ENCODE data around the gene PITPNM1. TPM values are rescaled to one million over a fixed set of nuclear protein-coding genes. Genes with fewer than 3 reads are reported as not detected.
"Not testable (repeated sequence)": the region's sequence is repeated elsewhere in the genome, so short reads cannot be mapped to it uniquely, and the experiment has no call there.

The PITPNM1 gene
- total RNA-seq (2014; rRNA removed; shearing (Covaris generic)) (30.7 and 31.2 TPM in 2 replicates), polyA plus RNA-seq (2016; fragmentation: Nextera tagmentation; extraction: Ambion mirVana) (10.8 and 12.1 TPM in 2 replicates)

- H4K20me1 ChIP-seq (ENCODE audit: insufficient read depth) = no peaks in the 10 kb centered on the region
- H3K36me3 ChIP-seq (ENCODE audit: low read depth) = no peaks in the 10 kb centered on the region
- peak within 1 kb of the TSS; percentile 81 for H3K27ac ChIP-seq
- H2AFZ ChIP-seq = peak within 1 kb of the TSS; percentile 63
- TF ChIP-seq EZH2phosphoT487 (IDR thresholded peaks at IDR 0.05; ENCODE audit: insufficient read depth, low read depth) (no peak), EZH2 (IDR thresholded peaks at IDR 0.05; ENCODE audit: insufficient read depth, poor library complexity, severe bottlenecking) (no peak)
- no peaks in the 10 kb centered on the region for H3K27me3 ChIP-seq (replicated peaks; ENCODE audit: insufficient read depth)
- H3K4me2 ChIP-seq (ENCODE audit: unreplicated experiment) = peak within 1 kb of the TSS; percentile 87
- H3K9ac ChIP-seq = peak within 1 kb of the TSS; percentile 76
- peaks cover 12% of the 10 kb centered on the region; the same call in 1 of the 2 replicates for H3K79me2 ChIP-seq (ENCODE audit: insufficient read depth)
- in situ Hi-C loops (cut with MboI) = no loop called here
- H3K4me3 ChIP-seq = peak within 1 kb of the TSS; percentile 87
- H3K4me1 ChIP-seq (ENCODE audit: insufficient read depth) = peaks cover 13% of the 10 kb centered on the region
- DNase-seq = peak; percentile 69
- H3K9me3 ChIP-seq (ENCODE audit: low read depth) = no peaks in the 10 kb centered on the region
- WGBS, 2 experiments (ENCODE audit: low coverage in 1 of 2, low lambda C conversion rate in 2 of 2, missing lambda C conversion rate in 2 of 2) = 0 to 2% methylated on average over 17 to 55 of the region's 58 CpGs
- H3F3A ChIP-seq (ENCODE audit: insufficient read depth) = peaks cover 14% of the 10 kb centered on the region; the same call in 1 of the 2 replicates
- no peaks in the 10 kb centered on the region for H3K9me2 ChIP-seq (ENCODE audit: insufficient read depth)
Observed at GRCh38 chr11:67504950-67505581, at the start of gene PITPNM1. Gene PITPNM1 (minus strand): TSS chr11:67505363. CDS start chr11:67504180, 1,183 bp downstream.

- H3K4me1 ChIP-seq (ENCODE audit: insufficient read depth); in situ Hi-C loops (cut with MboI); DNase-seq: not testable (repeated sequence)
Observed at GRCh38 chr11:67551697-67552096, 46.5 kb upstream of the PITPNM1 start.

GRCh38 chr11:67551127-67551526 lies 46.0 kb upstream of the PITPNM1 start:
- Histone ChIP-seq H2AFZ (no peak overlapping the region), H3K36me3 (ENCODE audit: low read depth) (no peaks in the 10 kb centered on the region), H3F3A (ENCODE audit: insufficient read depth) (no peaks in the 10 kb centered on the region), H4K20me1 (ENCODE audit: insufficient read depth) (no peaks in the 10 kb centered on the region), H3K79me2 (ENCODE audit: insufficient read depth) (no peaks in the 10 kb centered on the region), H3K4me2 (ENCODE audit: unreplicated experiment) (no peak overlapping the region), H3K27ac (no peak overlapping the region), H3K9ac (no peak overlapping the region), H3K27me3 (replicated peaks; ENCODE audit: insufficient read depth) (peaks cover 17% of the 10 kb centered on the region), H3K4me3 (no peak overlapping the region), H3K9me2 (ENCODE audit: insufficient read depth) (no peaks in the 10 kb centered on the region), H3K9me3 (ENCODE audit: low read depth) (no peaks in the 10 kb centered on the region), H3K4me1 (ENCODE audit: insufficient read depth) (no peaks in the 10 kb centered on the region)
- in situ Hi-C loops (cut with MboI) = no loop called here
- no peak for TF ChIP-seq EZH2 (IDR thresholded peaks at IDR 0.05; ENCODE audit: insufficient read depth, poor library complexity, severe bottlenecking)
- TF ChIP-seq EZH2phosphoT487 (IDR thresholded peaks at IDR 0.05; ENCODE audit: insufficient read depth, low read depth) = no peak
- DNase-seq = no peak

More at GRCh38 chr11:67551697-67552096, 46.5 kb upstream of the PITPNM1 start:
- H3K4me3 ChIP-seq; H3F3A ChIP-seq (ENCODE audit: insufficient read depth); H3K36me3 ChIP-seq (ENCODE audit: low read depth); H3K4me2 ChIP-seq (ENCODE audit: unreplicated experiment); H3K9me2 ChIP-seq (ENCODE audit: insufficient read depth); H4K20me1 ChIP-seq (ENCODE audit: insufficient read depth); H3K9me3 ChIP-seq (ENCODE audit: low read depth); H3K9ac ChIP-seq; H3K79me2 ChIP-seq (ENCODE audit: insufficient read depth); H2AFZ ChIP-seq; H3K27ac ChIP-seq: not testable (repeated sequence)
- H3K27me3 ChIP-seq (replicated peaks; ENCODE audit: insufficient read depth) = peaks cover 16% of the 10 kb centered on the region

GRCh38 chr11:67548555-67549110 lies 43.5 kb upstream of the PITPNM1 start:
- H3K27me3 ChIP-seq (replicated peaks; ENCODE audit: insufficient read depth) = peaks cover 13% of the 10 kb centered on the region
- no peak overlapping the region for H3K9ac ChIP-seq
- no peak for TF ChIP-seq EZH2phosphoT487 (IDR thresholded peaks at IDR 0.05; ENCODE audit: insufficient read depth, low read depth)
- no peak for TF ChIP-seq EZH2 (IDR thresholded peaks at IDR 0.05; ENCODE audit: insufficient read depth, poor library complexity, severe bottlenecking)
- 55 to 61% methylated on average over 9 of the region's 9 CpGs for WGBS, 2 experiments (ENCODE audit: low coverage in 1 of 2, low lambda C conversion rate in 2 of 2, missing lambda C conversion rate in 2 of 2)
- no peaks in the 10 kb centered on the region for H3K36me3 ChIP-seq (ENCODE audit: low read depth)
- H3K9me2 ChIP-seq (ENCODE audit: insufficient read depth) = no peaks in the 10 kb centered on the region
- H3F3A ChIP-seq (ENCODE audit: insufficient read depth) = no peaks in the 10 kb centered on the region
- H3K4me3 ChIP-seq = no peak overlapping the region
- H3K9me3 ChIP-seq (ENCODE audit: low read depth) = no peaks in the 10 kb centered on the region
- no peak overlapping the region for H3K27ac ChIP-seq
- no peaks in the 10 kb centered on the region for H4K20me1 ChIP-seq (ENCODE audit: insufficient read depth)
- no peak overlapping the region for H2AFZ ChIP-seq
- in situ Hi-C loops (cut with MboI) = no loop called here
- DNase-seq = no peak
- no peak overlapping the region for H3K4me2 ChIP-seq (ENCODE audit: unreplicated experiment)
- no peaks in the 10 kb centered on the region for H3K4me1 ChIP-seq (ENCODE audit: insufficient read depth)
- no peaks in the 10 kb centered on the region for H3K79me2 ChIP-seq (ENCODE audit: insufficient read depth)

- DNase-seq; in situ Hi-C loops (cut with MboI); H3K4me1 ChIP-seq (ENCODE audit: insufficient read depth); H3K9me3 ChIP-seq (ENCODE audit: low read depth); H3F3A ChIP-seq (ENCODE audit: insufficient read depth); H3K9ac ChIP-seq; H3K36me3 ChIP-seq (ENCODE audit: low read depth); H3K9me2 ChIP-seq (ENCODE audit: insufficient read depth); H4K20me1 ChIP-seq (ENCODE audit: insufficient read depth); H3K4me2 ChIP-seq (ENCODE audit: unreplicated experiment); H3K4me3 ChIP-seq; H2AFZ ChIP-seq; H3K79me2 ChIP-seq (ENCODE audit: insufficient read depth); H3K27ac ChIP-seq: not testable (repeated sequence)
- 48 to 55% methylated on average over 4 of the region's 4 CpGs for WGBS, 2 experiments (ENCODE audit: low coverage in 1 of 2, low lambda C conversion rate in 2 of 2, missing lambda C conversion rate in 2 of 2)
- peaks cover 12% of the 10 kb centered on the region for H3K27me3 ChIP-seq (replicated peaks; ENCODE audit: insufficient read depth)
Observed at GRCh38 chr11:67548112-67548511, 42.9 kb upstream of the PITPNM1 start.
